ENCODE data around the gene DCC.

The DCC gene

GRCh38 chr18:52415131-52415530, 75.1 kb downstream of the DCC start:
- no peak overlapping the region for H2AFZ ChIP-seq (ENCODE audit: low read depth)
- H3K4me2 ChIP-seq: no peak overlapping the region
- no peaks in the 10 kb centered on the region for H4K20me1 ChIP-seq (ENCODE audit: insufficient read depth)
- no peaks in the 10 kb centered on the region for H3K79me2 ChIP-seq (ENCODE audit: insufficient read depth, low read depth)
- peaks cover 6% of the 10 kb centered on the region for H3K4me1 ChIP-seq (ENCODE audit: low read depth, poor library complexity, severe bottlenecking)
- no peak overlapping the region for H3K4me3 ChIP-seq (IDR thresholded peaks at IDR 0.05; ENCODE audit: insufficient read depth, low read depth, low read length)
- H3K9ac ChIP-seq: no peak overlapping the region
- no peaks in the 10 kb centered on the region for H3K27me3 ChIP-seq (ENCODE audit: insufficient read depth, low read depth)
- H3K27ac ChIP-seq: no peak overlapping the region
- H3K36me3 ChIP-seq (ENCODE audit: insufficient read depth): no peaks in the 10 kb centered on the region
- no peak for TF ChIP-seq CTCF (conservative IDR thresholded peaks at IDR 0.05; ENCODE audit: low read depth, low read length)

GRCh38 chr18:52422985-52423601, 83.1 kb downstream of the DCC start:
- no peaks in the 10 kb centered on the region for H3K79me2 ChIP-seq (ENCODE audit: insufficient read depth, low read depth)
- H3K27me3 ChIP-seq (ENCODE audit: insufficient read depth, low read depth): no peaks in the 10 kb centered on the region
- H3K4me2 ChIP-seq: peak overlapping the region; percentile 4; the same call in 1 of the 2 replicates
- H3K27ac ChIP-seq: no peak overlapping the region
- no peak overlapping the region for H3K4me3 ChIP-seq (IDR thresholded peaks at IDR 0.05; ENCODE audit: insufficient read depth, low read depth, low read length)
- H3K9ac ChIP-seq: no peak overlapping the region
- peaks cover 7% of the 10 kb centered on the region for H3K4me1 ChIP-seq (ENCODE audit: low read depth, poor library complexity, severe bottlenecking)
- H2AFZ ChIP-seq (ENCODE audit: low read depth): no peak overlapping the region
- no peaks in the 10 kb centered on the region for H4K20me1 ChIP-seq (ENCODE audit: insufficient read depth)
- H3K36me3 ChIP-seq (ENCODE audit: insufficient read depth): no peaks in the 10 kb centered on the region
- peak; percentile 37 for TF ChIP-seq CTCF (conservative IDR thresholded peaks at IDR 0.05; ENCODE audit: low read depth, low read length)

GRCh38 chr18:52426041-52426440, 86.0 kb downstream of the DCC start:
- no peak for TF ChIP-seq CTCF (conservative IDR thresholded peaks at IDR 0.05; ENCODE audit: low read depth, low read length)
- no peak overlapping the region for H3K4me3 ChIP-seq (IDR thresholded peaks at IDR 0.05; ENCODE audit: insufficient read depth, low read depth, low read length)
- no peaks in the 10 kb centered on the region for H3K36me3 ChIP-seq (ENCODE audit: insufficient read depth)
- no peaks in the 10 kb centered on the region for H4K20me1 ChIP-seq (ENCODE audit: insufficient read depth)
- no peak overlapping the region for H3K27ac ChIP-seq
- no peak overlapping the region for H2AFZ ChIP-seq (ENCODE audit: low read depth)
- H3K79me2 ChIP-seq (ENCODE audit: insufficient read depth, low read depth): no peaks in the 10 kb centered on the region
- H3K4me1 ChIP-seq (ENCODE audit: low read depth, poor library complexity, severe bottlenecking): peaks cover 7% of the 10 kb centered on the region
- no peak overlapping the region for H3K4me2 ChIP-seq
- H3K27me3 ChIP-seq (ENCODE audit: insufficient read depth, low read depth): no peaks in the 10 kb centered on the region
- H3K9ac ChIP-seq: no peak overlapping the region

- Histone ChIP-seq H3K27ac (no peak overlapping the region), H3K9ac (no peak overlapping the region), H3K4me3 (IDR thresholded peaks at IDR 0.05; ENCODE audit: insufficient read depth, low read depth, low read length) (no peak overlapping the region), H3K79me2 (ENCODE audit: insufficient read depth, low read depth) (no peaks in the 10 kb centered on the region), H4K20me1 (ENCODE audit: insufficient read depth) (no peaks in the 10 kb centered on the region), H2AFZ (ENCODE audit: low read depth) (no peak overlapping the region), H3K36me3 (ENCODE audit: insufficient read depth) (no peaks in the 10 kb centered on the region), H3K4me1 (ENCODE audit: low read depth, poor library complexity, severe bottlenecking) (peaks cover 7% of the 10 kb centered on the region), H3K4me2 (no peak overlapping the region), H3K27me3 (ENCODE audit: insufficient read depth, low read depth) (no peaks in the 10 kb centered on the region)
- TF ChIP-seq CTCF (conservative IDR thresholded peaks at IDR 0.05; ENCODE audit: low read depth, low read length): no peak
Measured at GRCh38 chr18:52426462-52426861, 86.5 kb downstream of the DCC start.

Measured in KMS-11 (cell line).